A549 (cell line): ENCODE results near the gene ARHGEF19. TPM values are rescaled to one million over a fixed set of nuclear protein-coding genes. Genes with fewer than 3 reads are reported as not detected.

Source experiments
- ATAC-seq, 2 experiments: fragments of 200-7000 bp in 1 of 2; fragments of >200 bp in 1 of 2; cut with Nextera tagmentation in 1 of 2; cut with Tn5 transposase in 1 of 2; 3 replicates each; pipeline versions ENCODE4 v1.8.0 to v1.9.1; 2018 to 2020; ENCODE audit warnings: mild to moderate bottlenecking in 1 of 2, moderate library complexity in 1 of 2
- CTCF ChIA-PET: fragments of 300-600 bp; sonication (Branson Sonifier 250); formaldehyde crosslinking; extraction: SDS; loops from one replicate; lab custom pipeline; 2021; ENCODE audit warnings: antibody characterized with exemption, inconsistent platforms; lab: Yijun Ruan, JAX
- POLR2A ChIA-PET: fragments of 350-600 bp; formaldehyde crosslinking; extraction: SDS; loops from one replicate; lab custom pipeline; 2021; ENCODE audit warnings: antibody characterized with exemption, inconsistent platforms; lab: Yijun Ruan, JAX
- DNase-seq, 2 experiments: peaks; one replicate each; pipeline versions ENCODE4 v3.0.0 to v3.0.0-alpha.2; 2011 to 2016; ENCODE audit warnings: low read depth in 1 of 2, low spot score in 1 of 2
- FAIRE-seq: peaks from 2 replicates; lab custom pipeline; 2011; peaks lifted over from hg19 to GRCh38; lab: Jason Lieb, UNC
- H3K27ac ChIP-seq, 2 experiments: fragments of >200 bp; sonication (Bioruptor Twin); formaldehyde crosslinking; 3 replicates each; pipeline ENCODE4 v1.5.1; 2016 to 2017
- H3K4me1 ChIP-seq: fragments of >200 bp; sonication (Bioruptor Twin); formaldehyde crosslinking; 3 replicates; pipeline ENCODE4 v1.6.1; 2016
- H3K4me2 ChIP-seq: fragments of >200 bp; sonication (Bioruptor Twin); formaldehyde crosslinking; 3 replicates; pipeline ENCODE4 v1.6.1; 2016
- H3K4me3 ChIP-seq: fragments of >200 bp; sonication (Bioruptor Twin); formaldehyde crosslinking; 3 replicates; pipeline ENCODE4 v1.5.1; 2016
- H3K9me3 ChIP-seq: fragments of >200 bp; sonication (Bioruptor Twin); formaldehyde crosslinking; 3 replicates; pipeline ENCODE4 v1.6.1; 2016
- BHLHE40 ChIP-seq: IDR thresholded peaks from 2 replicates; pipeline ENCODE4 v1.6.1; 2012; ENCODE audit warnings: low read depth, low read length, inconsistent platforms
- CBX2 ChIP-seq: fragments of 200-600 bp; sonication (generic); IDR thresholded peaks from 2 replicates; pipeline ENCODE4 v1.6.1; 2016; ENCODE audit warnings: low read depth, mild to moderate bottlenecking, borderline replicate concordance
- CEBPB ChIP-seq, 2 experiments: fragments of >200 bp in 1 of 2; sonication (Bioruptor Twin) in 1 of 2; formaldehyde crosslinking in 1 of 2; IDR thresholded peaks; 2 replicates each; pipeline ENCODE4 v1.6.1; 2012 to 2016
- EP300 ChIP-seq, 2 experiments: fragments of >200 bp; sonication (Bioruptor Twin); formaldehyde crosslinking; IDR thresholded peaks; 2 replicates in 1 of 2; 3 replicates in 1 of 2; pipeline ENCODE4 v1.6.1; 2016 to 2017
- FOSB ChIP-seq: fragments of 250-450 bp; sonication (Bioruptor Pico); IDR thresholded peaks from 2 replicates; pipeline ENCODE4 v1.5.0; 2020; ENCODE audit warnings: mild to moderate bottlenecking, moderate library complexity
- FOSL2 ChIP-seq, 2 experiments: fragments of 450-650 bp in 1 of 2; fragments of >200 bp in 1 of 2; sonication (Bioruptor Twin) in 1 of 2; formaldehyde crosslinking; IDR thresholded peaks; 2 replicates each; pipeline versions ENCODE4 v1.5.0 to v1.6.1; 2016 to 2020; ENCODE audit warnings: mild to moderate bottlenecking in 1 of 2, moderate library complexity in 1 of 2
- GATA3 ChIP-seq: IDR thresholded peaks from 2 replicates; pipeline ENCODE4 v1.6.1; 2012; ENCODE audit warnings: borderline replicate concordance
- HEYL ChIP-seq: fragments of 250-450 bp; sonication (Bioruptor Pico); IDR thresholded peaks from 2 replicates; pipeline ENCODE4 v1.8.0; 2021; ENCODE audit warnings: mild to moderate bottlenecking, moderate library complexity
- HOXA7 ChIP-seq: fragments of 250-450 bp; sonication (Bioruptor Pico); IDR thresholded peaks from 2 replicates; pipeline ENCODE4 v1.5.0; 2020; ENCODE audit warnings: mild to moderate bottlenecking, moderate library complexity
- HOXB13 ChIP-seq: fragments of 250-450 bp; sonication (Bioruptor Pico); IDR thresholded peaks from 2 replicates; pipeline ENCODE4 v1.5.0; 2020; ENCODE audit warnings: low read depth, mild to moderate bottlenecking, moderate library complexity
- HOXB5 ChIP-seq: fragments of 250-450 bp; sonication (Bioruptor Pico); IDR thresholded peaks from 2 replicates; pipeline ENCODE4 v1.5.0; 2020; ENCODE audit warnings: mild to moderate bottlenecking, moderate library complexity
- JUN ChIP-seq, 2 experiments: fragments of >200 bp; sonication (Bioruptor Twin); formaldehyde crosslinking; IDR thresholded peaks; 2 replicates in 1 of 2; 3 replicates in 1 of 2; pipeline ENCODE4 v1.6.1; 2016 to 2017
- JUNB ChIP-seq: fragments of >200 bp; sonication (Bioruptor Twin); formaldehyde crosslinking; IDR thresholded peaks from 2 replicates; pipeline ENCODE4 v1.6.1; 2016
- KDM1A ChIP-seq: fragments of 200-600 bp; sonication (generic); IDR thresholded peaks from 2 replicates; pipeline ENCODE4 v1.6.1; 2016; ENCODE audit warnings: low read depth, mild to moderate bottlenecking
- KDM5A ChIP-seq: fragments of 200-600 bp; sonication (generic); IDR thresholded peaks from 2 replicates; pipeline ENCODE4 v1.6.1; 2016; ENCODE audit warnings: antibody characterized with exemption, mild to moderate bottlenecking
- MAFK ChIP-seq: fragments of 450-650 bp; IDR thresholded peaks from 2 replicates; pipeline ENCODE4 v1.6.1; 2014; ENCODE audit not compliant: partially characterized antibody
- MAZ ChIP-seq: fragments of 150-350 bp; IDR thresholded peaks from 2 replicates; pipeline ENCODE4 v1.6.1; 2014; ENCODE audit warnings: antibody characterized with exemption, low read depth, low read length, borderline replicate concordance
- NFE2L2 ChIP-seq: fragments of 150-350 bp; conservative IDR thresholded peaks from 2 replicates; pipeline ENCODE4 v1.6.1; 2014; ENCODE audit warnings: low read length
- NPAS2 ChIP-seq: fragments of 250-450 bp; sonication (Bioruptor Pico); IDR thresholded peaks from 2 replicates; pipeline ENCODE4 v1.8.0; 2022; ENCODE audit warnings: mild to moderate bottlenecking, moderate library complexity, borderline replicate concordance
- NR3C1 ChIP-seq: fragments of >200 bp; sonication (Bioruptor Twin); formaldehyde crosslinking; IDR thresholded peaks from 3 replicates; pipeline ENCODE4 v1.6.1; 2017
- PBX3 ChIP-seq: IDR thresholded peaks from 2 replicates; pipeline ENCODE4 v1.6.1; 2012
- PHF8 ChIP-seq: fragments of 200-600 bp; sonication (generic); IDR thresholded peaks from 2 replicates; pipeline ENCODE4 v1.6.1; 2016; ENCODE audit warnings: low read depth, mild to moderate bottlenecking, antibody characterized with exemption, moderate library complexity, borderline replicate concordance
- POLR2A ChIP-seq: IDR thresholded peaks from 2 replicates; pipeline ENCODE4 v1.6.1; 2012; ENCODE audit warnings: mild to moderate bottlenecking, low read length
- RAD21 ChIP-seq, 2 experiments: fragments of >200 bp in 1 of 2; sonication (Bioruptor Twin) in 1 of 2; formaldehyde crosslinking in 1 of 2; IDR thresholded peaks in 1 of 2; conservative IDR thresholded peaks in 1 of 2; 2 replicates in 1 of 2; 3 replicates in 1 of 2; pipeline ENCODE4 v1.6.1; 2012 to 2018; ENCODE audit warnings: inconsistent platforms in 1 of 2
- RFX5 ChIP-seq: fragments of 450-650 bp; IDR thresholded peaks from 2 replicates; pipeline ENCODE4 v1.7.1; 2014; ENCODE audit warnings: antibody characterized with exemption, mild to moderate bottlenecking, moderate library complexity
- RNF2 ChIP-seq: fragments of 200-600 bp; sonication (generic); IDR thresholded peaks from 2 replicates; pipeline ENCODE4 v1.6.1; 2016; ENCODE audit warnings: low read depth, mild to moderate bottlenecking, antibody characterized with exemption, moderate library complexity, borderline replicate concordance
- TP53 ChIP-seq: fragments of 250-450 bp; sonication (Bioruptor Pico); IDR thresholded peaks from 2 replicates; pipeline ENCODE4 v1.5.0; 2021; ENCODE audit warnings: mild to moderate bottlenecking, moderate library complexity
- WGBS: methylation state at CpG from one replicate; pipeline ENCODE4 v1.1.6; 2017; ENCODE audit errors: missing lambda C conversion rate; 5-methylcytosine and 5-hydroxymethylcytosine counted together
- polyA plus RNA-seq, 4 experiments: library from polyadenylated mRNA; depleted of rRNA in 3 of 4; stranded (reverse); fragments of >200 nt; fragmentation: RNase III in 1 of 4; extraction: RNeasy Plus Mini Kit Qiagen cat#74134 plus additional on column Dnase treatment in 1 of 4; gene quantifications; 2 replicates in 3 of 4; 3 replicates in 1 of 4; pipeline ENCODE4 v1.2.3, GENCODE V29; 2011 to 2017
- TF ChIP-seq, protein P1 (sequence below): fragments of >200 bp; sonication (Bioruptor Twin); formaldehyde crosslinking; IDR thresholded peaks from 2 replicates; pipeline ENCODE4 v1.6.1; 2016
- TF ChIP-seq, protein P2 (sequence below): fragments of 250-450 bp; sonication (Bioruptor Pico); IDR thresholded peaks from 2 replicates; pipeline ENCODE4 v1.5.0; 2021; ENCODE audit warnings: mild to moderate bottlenecking, moderate library complexity, borderline replicate concordance
- TF ChIP-seq, protein P3 (sequence below): IDR thresholded peaks from 2 replicates; pipeline ENCODE4 v1.6.1; 2012
- TF ChIP-seq, protein P4 (sequence below): fragments of >200 bp; sonication (Bioruptor Twin); formaldehyde crosslinking; IDR thresholded peaks from 3 replicates; pipeline ENCODE4 v1.6.1; 2016

The ARHGEF19 gene
- polyA plus RNA-seq, 2 of the 4 experiments (the other 2 are of a cell fraction): 6.1 to 9.2 TPM

DNA sequence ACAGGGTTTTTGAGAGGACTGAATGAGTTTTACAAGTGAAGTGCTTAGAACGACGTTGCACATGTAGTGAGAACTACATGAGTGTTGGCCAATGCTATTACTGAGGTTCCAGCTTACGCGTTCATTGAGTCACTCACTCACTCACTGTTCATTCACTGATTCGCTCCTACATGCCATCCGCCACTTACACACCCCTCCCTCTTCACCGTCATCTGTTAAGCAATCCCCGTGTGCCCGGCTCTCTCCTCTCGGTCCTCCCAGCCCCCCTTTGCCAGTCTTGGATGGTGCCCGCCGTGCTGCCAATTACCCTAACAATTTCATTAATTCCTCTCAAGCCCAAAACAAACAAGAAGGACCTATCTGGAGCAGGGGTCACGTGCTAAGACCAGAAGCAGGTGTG is 29.3 kb downstream of the ARHGEF19 start:
- H3K4me2 ChIP-seq: peak overlapping the region; percentile 77
- DNase-seq: peak in 1 of 2 experiments; percentile 84
- peaks cover 84% of the 10 kb centered on the region for H3K4me1 ChIP-seq
- no peak overlapping the region for H3K4me3 ChIP-seq
- ATAC-seq: peak; percentile 26 to 59
- ChIA-PET CTCF (interaction anchor here (12.1 to 14.7 kb wide), 2 partner anchors 33 to 103 kb away, joined by 152 to 318 read pairs; partner anchors contain the start of gene EPHA2), POLR2A (interaction anchor here (1.5 to 4.0 kb wide), 4 partner anchors 19 to 38 kb away, joined by 4 to 35 read pairs (median 12); partner anchors contain the start of gene EPHA2)
- TF ChIP-seq MAFK (no peak), HOXB5 (CRISPR knock-in tag) (no peak), JUN (IDR thresholded peaks at IDR 0.05) (no peak; a peak in 1 of 5 replicates), TP53 (CRISPR knock-in tag) (no peak), FOSL2 (IDR thresholded peaks at IDR 0.05) (no peak), FOSL2 (CRISPR knock-in tag; IDR thresholded peaks at IDR 0.05) (peak; percentile 48; the same call in 1 of the 2 replicates), NR3C1 (no peak), CBX2 (no peak), BHLHE40 (no peak), HOXB13 (CRISPR knock-in tag) (no peak), MAZ (no peak), CEBPB (IDR thresholded peaks at IDR 0.05) (peak; percentile 15 to 74; a peak in 2 of 4 replicates), FOSB (CRISPR knock-in tag) (no peak), EP300 (IDR thresholded peaks at IDR 0.05) (no peak)
- TF ChIP-seq, protein P1, sequence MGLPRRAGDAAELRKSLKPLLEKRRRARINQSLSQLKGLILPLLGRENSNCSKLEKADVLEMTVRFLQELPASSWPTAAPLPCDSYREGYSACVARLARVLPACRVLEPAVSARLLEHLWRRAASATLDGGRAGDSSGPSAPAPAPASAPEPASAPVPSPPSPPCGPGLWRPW: no peak
- no peaks in the 10 kb centered on the region for H3K9me3 ChIP-seq
- 45% methylated on average over 13 of the region's 13 CpGs for WGBS
- no peak for FAIRE-seq
- H3K27ac ChIP-seq: peak overlapping the region; percentile 96 to 97

DNA sequence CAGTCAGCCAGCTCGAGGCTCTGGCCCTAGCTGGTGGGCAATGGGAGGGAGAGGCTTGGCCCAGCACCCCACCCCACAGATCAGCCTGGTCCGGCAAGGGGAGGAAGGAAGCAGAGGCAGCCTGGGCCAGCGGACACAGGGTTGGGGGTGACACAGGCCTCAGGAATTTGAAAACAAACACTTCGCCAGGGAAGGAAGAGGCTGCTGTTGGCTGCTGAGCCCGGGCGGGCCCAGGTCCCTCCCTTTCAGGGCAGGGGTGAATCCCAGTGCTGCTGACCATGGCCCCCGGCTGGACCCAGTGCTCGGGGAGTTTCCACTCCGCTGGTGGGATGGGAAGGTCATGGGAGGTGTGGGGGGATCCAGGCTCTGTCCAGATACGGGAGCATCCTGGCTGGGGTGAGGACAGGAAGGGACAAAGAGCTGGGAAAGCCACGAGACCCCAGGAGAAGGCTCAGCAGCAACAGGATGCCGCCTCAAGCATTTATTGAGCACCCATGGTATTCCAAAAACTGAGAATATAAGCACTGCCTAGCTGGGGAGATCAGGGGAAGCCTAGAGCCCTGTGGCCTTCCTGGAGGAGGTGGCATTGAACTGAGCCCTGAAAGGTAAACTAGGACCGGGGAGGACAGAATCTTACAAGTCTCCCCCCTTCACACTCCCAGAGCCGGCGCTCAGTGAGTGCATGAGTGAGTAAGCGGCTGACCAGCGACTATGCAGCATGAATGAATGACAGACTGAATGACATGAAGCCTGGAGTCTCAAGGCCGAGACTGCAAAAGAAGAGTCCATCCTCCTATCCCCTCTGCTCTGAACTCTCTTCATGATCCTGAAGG is 30.3 kb downstream of the ARHGEF19 start:
- peak; percentile 93 for ATAC-seq
- Histone ChIP-seq H3K4me3 (no peak overlapping the region), H3K4me1 (peaks cover 84% of the 10 kb centered on the region), H3K27ac (peak overlapping the region; percentile 96 to 97), H3K4me2 (peak overlapping the region; percentile 77), H3K9me3 (peaks cover 3% of the 10 kb centered on the region; the same call in 1 of the 3 replicates)
- ChIA-PET POLR2A (interaction anchor here (0.7 to 4.0 kb wide), 7 partner anchors 9 to 107 kb away, joined by 3 to 35 read pairs (median 10); partner anchors contain the start of gene EPHA2), CTCF (interaction anchor here (0.6 to 14.7 kb wide), 7 partner anchors 11 to 173 kb away, joined by 3 to 318 read pairs (median 4); partner anchors contain the start of genes EPHA2 and FAM131C)
- FAIRE-seq: no peak
- 4% methylated on average over 10 of the region's 18 CpGs for WGBS
- DNase-seq: peak; percentile 61 to 93
- TF ChIP-seq KDM1A (no peak), RNF2 (no peak), HEYL (CRISPR knock-in tag) (no peak), POLR2A (peak; percentile 26; the same call in 1 of the 2 replicates), FOSL2 (IDR thresholded peaks at IDR 0.05) (peak; percentile 53; the same call in 1 of the 2 replicates), FOSL2 (CRISPR knock-in tag; IDR thresholded peaks at IDR 0.05) (peak; percentile 87), MAFK (no peak), EP300 (IDR thresholded peaks at IDR 0.05) (peak in 1 of 2 experiments; percentile 46; a peak in 1 of 5 replicates), HOXA7 (CRISPR knock-in tag) (no peak), PBX3 (no peak), NFE2L2 (no peak), JUN (IDR thresholded peaks at IDR 0.05) (peak; percentile 31 to 74; a peak in 4 of 5 replicates), JUNB (peak; percentile 51), RFX5 (no peak), KDM5A (no peak), NPAS2 (CRISPR knock-in tag) (no peak), HOXB13 (CRISPR knock-in tag) (no peak; the same call in 1 of the 2 replicates), PHF8 (no peak), RAD21 (conservative IDR thresholded peaks at IDR 0.05 in 1 of 2, IDR thresholded peaks at IDR 0.05 in 1 of 2) (peak in 1 of 2 experiments; percentile 19; a peak in 1 of 5 replicates), GATA3 (peak; percentile 58; the same call in 1 of the 2 replicates), FOSB (CRISPR knock-in tag) (0 out of 2 replicates have a peak, but pooled peaks have one; percentile 13)
- TF ChIP-seq, protein P2, sequence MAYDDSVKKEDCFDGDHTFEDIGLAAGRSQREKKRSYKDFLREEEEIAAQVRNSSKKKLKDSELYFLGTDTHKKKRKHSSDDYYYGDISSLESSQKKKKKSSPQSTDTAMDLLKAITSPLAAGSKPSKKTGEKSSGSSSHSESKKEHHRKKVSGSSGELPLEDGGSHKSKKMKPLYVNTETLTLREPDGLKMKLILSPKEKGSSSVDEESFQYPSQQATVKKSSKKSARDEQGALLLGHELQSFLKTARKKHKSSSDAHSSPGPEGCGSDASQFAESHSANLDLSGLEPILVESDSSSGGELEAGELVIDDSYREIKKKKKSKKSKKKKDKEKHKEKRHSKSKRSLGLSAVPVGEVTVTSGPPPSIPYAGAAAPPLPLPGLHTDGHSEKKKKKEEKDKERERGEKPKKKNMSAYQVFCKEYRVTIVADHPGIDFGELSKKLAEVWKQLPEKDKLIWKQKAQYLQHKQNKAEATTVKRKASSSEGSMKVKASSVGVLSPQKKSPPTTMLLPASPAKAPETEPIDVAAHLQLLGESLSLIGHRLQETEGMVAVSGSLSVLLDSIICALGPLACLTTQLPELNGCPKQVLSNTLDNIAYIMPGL (CRISPR knock-in tag): no peak
- TF ChIP-seq, protein P3, sequence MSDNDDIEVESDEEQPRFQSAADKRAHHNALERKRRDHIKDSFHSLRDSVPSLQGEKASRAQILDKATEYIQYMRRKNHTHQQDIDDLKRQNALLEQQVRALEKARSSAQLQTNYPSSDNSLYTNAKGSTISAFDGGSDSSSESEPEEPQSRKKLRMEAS: peak; percentile 62
- TF ChIP-seq, protein P4, sequence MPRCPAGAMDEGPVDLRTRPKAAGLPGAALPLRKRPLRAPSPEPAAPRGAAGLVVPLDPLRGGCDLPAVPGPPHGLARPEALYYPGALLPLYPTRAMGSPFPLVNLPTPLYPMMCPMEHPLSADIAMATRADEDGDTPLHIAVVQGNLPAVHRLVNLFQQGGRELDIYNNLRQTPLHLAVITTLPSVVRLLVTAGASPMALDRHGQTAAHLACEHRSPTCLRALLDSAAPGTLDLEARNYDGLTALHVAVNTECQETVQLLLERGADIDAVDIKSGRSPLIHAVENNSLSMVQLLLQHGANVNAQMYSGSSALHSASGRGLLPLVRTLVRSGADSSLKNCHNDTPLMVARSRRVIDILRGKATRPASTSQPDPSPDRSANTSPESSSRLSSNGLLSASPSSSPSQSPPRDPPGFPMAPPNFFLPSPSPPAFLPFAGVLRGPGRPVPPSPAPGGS: no peak
